Measurements from ENCODE around the gene UNC13C.

DNA sequence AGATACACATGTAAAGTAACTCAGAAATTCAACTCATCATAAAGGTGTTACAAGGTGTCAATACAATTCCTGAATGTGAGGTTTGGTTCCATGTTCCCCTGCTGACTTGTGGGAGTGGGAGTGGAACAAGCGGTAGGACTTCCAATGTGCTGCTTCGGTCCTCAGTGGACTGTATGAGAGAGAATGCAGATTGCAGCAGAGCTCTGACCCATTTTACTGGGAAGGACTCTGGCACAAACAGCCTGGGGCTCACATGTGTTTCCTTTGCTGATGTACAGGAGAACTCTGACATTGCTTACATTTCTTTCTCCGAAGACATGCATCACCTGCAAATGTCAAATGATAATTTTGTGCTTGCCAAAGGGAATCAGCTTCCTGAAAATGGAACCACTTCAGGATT, 111.5 kb downstream of the UNC13C start:
- TF ChIP-seq ZNF747 (tag by site-specific recombination; IDR thresholded peaks at IDR 0.05) (no peak), ZBTB1 (tag by site-specific recombination; IDR thresholded peaks at IDR 0.05) (no peak), YY1 (tag by site-specific recombination; IDR thresholded peaks at IDR 0.05) (no peak)
- TF ChIP-seq, protein P1, sequence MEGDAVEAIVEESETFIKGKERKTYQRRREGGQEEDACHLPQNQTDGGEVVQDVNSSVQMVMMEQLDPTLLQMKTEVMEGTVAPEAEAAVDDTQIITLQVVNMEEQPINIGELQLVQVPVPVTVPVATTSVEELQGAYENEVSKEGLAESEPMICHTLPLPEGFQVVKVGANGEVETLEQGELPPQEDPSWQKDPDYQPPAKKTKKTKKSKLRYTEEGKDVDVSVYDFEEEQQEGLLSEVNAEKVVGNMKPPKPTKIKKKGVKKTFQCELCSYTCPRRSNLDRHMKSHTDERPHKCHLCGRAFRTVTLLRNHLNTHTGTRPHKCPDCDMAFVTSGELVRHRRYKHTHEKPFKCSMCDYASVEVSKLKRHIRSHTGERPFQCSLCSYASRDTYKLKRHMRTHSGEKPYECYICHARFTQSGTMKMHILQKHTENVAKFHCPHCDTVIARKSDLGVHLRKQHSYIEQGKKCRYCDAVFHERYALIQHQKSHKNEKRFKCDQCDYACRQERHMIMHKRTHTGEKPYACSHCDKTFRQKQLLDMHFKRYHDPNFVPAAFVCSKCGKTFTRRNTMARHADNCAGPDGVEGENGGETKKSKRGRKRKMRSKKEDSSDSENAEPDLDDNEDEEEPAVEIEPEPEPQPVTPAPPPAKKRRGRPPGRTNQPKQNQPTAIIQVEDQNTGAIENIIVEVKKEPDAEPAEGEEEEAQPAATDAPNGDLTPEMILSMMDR (tag by site-specific recombination; IDR thresholded peaks at IDR 0.05): no peak

All from HEK293 (cell line).